Stimulated activated CD4-positive, alpha-beta T cell treated with anti-CD3 and anti-CD28 coated beads, Interleukin-4, amount 100 ng/mL, for 1 hour (primary cell): ENCODE results near the gene INSR.
"Not testable (repeated sequence)": the region's sequence is repeated elsewhere in the genome, so short reads cannot be mapped to it uniquely, and the experiment has no call there.

ENCODE experiments used
- DNase-seq: peaks from one replicate; pipeline ENCODE4 v3.0.0-alpha.2; 2020

The INSR gene

DNA sequence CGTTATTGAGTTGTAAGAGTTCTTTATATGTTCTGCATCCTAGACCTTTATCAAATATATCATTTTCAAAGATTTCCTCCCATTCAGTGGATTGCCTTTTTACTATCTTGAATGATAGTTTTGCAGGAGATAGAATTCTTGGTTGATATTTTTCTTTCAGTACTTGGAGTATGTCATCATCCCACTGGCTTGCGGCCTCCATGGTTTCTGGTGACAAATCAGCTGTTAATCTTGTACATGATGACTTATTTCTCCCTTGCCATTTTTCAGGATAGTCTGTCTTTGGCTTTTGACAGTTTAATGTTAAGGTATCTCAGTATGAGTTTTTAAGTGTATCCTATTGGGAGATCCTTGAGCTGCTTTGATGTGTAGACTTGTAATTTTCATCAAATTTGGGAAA lies 216.2 kb downstream of the INSR start:
- no peak for DNase-seq

DNA sequence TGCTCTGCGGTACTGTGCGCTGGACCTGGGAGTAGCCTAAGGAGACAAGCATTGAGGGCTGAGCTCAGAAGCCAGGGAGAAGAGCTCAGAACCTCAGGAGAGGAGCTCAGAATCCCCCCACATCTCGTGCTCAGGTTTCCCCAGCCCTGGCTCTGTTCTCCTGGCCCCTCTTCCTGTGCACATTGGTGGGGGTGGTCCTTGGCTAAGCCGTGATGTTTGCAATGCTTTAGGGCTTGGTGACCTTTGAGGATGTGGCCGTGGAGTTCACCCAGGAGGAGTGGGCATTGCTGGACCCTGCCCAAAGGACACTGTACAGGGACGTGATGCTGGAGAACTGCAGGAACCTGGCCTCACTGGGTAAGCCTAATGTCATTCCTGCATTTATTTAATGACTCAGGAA lies 218.1 kb downstream of the INSR start:
- DNase-seq: no peak

DNA sequence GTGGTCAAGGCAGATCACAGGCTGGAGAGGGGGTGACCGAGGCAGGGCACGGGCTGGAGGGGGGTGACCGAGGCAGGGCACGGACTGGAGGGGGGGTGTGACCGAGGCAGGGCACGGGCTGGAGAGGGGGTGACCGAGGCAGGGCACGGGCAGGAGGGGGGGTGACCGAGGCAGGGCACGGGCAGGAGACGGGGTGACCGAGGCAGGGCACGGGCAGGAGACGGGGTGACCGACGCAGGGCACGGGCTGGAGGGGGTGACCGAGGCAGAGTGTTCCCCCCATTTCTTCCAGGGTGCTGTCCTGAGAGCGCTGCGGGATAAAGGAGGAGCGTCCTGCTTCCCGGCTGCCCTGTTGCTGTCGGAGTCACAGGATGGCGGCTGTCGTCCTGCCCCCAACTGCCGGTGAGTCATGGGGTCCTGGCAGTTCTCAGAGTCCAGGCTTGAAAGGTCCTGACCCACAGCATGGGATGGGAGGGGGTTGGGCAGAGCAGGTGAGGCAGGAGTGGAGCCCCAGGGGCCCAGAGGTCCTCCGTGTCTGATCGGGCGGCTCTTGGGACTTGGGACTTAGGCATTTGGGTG lies 219.4 kb downstream of the INSR start:
- no peak for DNase-seq

DNA sequence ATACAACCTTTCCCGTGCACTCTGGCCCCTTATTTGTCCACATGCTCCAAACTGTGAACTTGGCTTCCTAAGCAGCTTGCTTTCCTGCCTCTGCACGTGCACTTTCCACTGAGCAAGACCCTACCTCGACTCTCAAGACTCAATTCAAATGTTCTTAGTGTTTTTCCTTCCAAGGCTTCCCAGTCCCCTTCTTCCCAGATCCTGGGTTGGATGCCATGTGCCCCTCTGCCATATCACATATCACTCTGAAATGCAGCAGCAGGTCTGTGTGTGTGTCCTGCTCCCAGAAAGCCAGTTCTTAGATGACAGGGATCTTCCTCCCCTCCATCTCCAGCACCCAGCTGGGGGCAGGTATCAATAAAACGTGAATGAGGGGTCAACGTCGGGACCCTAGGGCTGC lies 221.7 kb downstream of the INSR start:
- DNase-seq: no peak

DNA sequence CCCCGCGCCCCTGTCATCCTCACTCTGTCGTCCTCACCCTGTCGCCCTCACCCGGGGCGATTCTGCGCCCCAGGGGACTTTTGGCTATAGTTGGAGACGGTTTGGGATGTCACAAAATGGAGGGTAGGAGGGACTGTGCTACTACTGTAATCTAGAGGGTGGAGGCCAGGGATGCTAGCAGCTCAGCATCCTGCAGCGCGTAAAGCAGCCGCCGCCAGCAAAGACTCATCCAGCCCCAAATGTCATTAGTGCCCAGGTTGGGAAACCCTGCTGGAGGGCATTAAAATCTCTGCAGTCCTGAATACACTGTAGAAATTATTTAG lies 224.3 kb downstream of the INSR start:
- no peak for DNase-seq

DNA sequence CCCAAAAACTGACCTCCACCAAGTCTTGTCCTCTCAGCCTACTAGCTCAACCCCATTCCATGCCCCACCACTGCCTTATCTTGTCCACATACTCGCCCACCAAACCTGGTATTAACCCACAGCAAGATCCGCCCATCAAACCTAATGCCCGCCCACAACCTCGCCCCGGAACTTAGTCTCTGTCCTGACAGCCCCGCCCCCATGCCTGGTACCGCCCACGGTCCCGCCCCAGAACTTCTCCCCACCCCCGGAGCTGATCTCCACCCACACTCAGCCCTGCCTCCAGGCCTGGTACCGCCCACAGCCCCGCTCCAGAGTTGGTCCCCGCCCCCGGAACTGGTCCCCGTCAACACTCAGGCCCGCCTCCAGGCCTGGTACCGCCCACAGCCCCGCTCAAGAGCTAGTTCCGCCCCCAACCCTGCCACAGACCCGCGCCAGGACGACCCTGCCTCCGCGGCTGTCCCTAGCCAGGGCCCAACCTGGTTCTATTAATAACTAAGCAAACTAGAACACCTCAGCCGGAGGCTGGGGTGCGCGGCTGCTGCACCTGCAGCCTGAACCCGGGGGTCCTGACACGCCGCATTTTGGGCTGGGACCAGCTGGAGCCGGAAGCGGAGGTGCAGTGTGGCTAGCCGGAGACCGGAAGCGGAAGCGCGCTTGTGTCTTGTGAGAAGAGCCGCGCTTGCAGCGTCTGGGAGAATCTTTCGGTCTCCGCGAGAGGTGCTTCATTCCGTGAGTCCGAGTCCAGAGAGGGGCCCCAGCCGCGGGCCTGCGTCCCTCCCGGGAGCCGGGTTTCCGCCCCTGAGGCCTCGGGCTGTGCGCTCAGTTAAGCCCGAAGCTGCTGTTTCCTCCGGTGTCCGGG lies 224.9 kb downstream of the INSR start, which contains the start of gene ZNF557:
Gene ZNF557, plus strand, starts transcription at position 662 of the 862 bp plus-strand sequence. CDS start 5,372 bp downstream, outside the sequence.
- peak; percentile 98 for DNase-seq

DNA sequence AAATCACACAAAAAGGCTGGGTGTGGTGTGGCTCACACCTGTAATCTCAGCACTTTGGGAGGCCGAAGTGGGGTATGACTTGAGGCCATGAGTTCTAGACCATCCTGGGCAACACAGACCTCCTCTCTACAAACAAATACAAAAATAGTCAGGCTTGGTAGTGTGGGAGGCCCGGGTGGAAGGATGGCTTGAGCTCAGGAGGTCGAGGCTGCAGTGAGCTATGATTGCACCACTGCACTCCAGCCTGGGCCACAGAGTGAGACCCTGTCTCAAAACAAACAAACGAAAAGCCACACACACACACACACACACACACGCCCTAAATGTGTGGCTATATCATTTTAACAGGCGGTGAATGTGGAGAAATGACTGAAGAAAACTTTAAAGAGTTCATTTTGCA lies 225.6 kb downstream of the INSR start:
- DNase-seq: no peak

DNA sequence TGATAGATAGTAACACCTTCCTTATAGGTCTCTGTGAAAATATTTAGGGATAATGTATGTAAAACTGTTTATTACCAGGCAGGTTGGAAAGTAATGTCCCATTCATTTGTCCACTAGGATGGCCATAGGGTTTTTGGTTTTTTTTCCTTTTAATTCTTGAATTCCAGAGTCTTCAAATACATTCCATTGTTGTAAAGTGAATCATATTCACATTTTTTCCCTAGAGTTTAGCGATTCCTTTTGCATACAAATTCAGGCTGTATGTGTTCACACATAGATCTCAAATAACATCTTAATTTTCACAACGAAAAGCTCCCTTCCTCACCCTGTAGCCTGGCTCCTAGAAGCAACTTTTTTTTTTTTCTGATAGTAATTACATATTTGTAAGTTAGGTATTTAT lies 226.5 kb downstream of the INSR start:
- DNase-seq: no peak

DNA sequence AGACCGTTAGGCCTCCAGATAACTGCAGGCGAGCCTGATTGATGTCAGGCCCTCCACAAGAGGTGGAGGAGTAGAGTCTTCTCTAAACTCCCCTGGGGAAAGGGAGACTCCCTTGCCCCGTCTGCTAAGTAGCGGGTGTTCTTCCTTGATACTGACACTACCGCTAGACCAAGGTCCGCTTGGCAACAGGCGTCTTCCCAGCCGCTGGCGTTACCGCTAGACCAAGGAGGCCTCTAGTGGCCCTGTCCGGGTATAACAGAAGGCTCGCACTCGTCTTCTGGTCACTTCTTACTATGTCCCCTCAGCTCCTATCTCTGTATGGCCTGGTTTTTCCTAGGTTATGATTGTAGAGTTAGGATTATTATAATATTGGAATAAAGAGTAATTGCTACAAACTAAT lies 227.1 kb downstream of the INSR start:
- not testable (repeated sequence) for DNase-seq

DNA sequence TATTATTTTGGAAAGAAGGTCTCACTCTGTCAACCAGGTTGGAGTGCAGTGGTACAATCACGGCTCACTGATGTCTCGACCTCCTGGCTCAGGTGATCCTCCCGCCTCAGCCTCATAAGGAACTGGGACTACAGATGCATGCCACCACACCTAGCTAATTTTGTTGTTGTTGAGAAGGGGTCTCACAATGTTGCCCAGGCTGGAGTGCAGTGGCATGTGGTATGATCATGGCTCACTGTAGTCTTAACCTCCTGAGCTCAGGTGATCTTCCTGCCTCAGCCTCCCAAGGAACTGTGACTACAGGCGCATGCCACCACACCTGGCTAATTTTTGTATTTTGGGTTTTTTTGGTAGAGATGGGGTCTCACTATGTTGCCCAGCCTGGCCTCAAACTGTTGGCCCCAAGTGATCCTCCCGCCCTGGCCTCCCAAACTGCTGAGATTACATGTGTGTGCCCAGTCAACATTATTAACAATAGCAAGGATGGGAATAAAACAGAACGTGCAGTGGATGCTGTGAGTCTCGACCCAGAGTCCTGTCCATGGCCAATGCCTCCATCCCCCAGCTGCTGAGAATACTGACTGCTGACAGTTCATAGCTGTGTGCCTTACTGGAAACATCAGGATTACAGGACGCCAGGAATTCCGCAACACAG lies 230.3 kb downstream of the INSR start:
- no peak for DNase-seq

DNA sequence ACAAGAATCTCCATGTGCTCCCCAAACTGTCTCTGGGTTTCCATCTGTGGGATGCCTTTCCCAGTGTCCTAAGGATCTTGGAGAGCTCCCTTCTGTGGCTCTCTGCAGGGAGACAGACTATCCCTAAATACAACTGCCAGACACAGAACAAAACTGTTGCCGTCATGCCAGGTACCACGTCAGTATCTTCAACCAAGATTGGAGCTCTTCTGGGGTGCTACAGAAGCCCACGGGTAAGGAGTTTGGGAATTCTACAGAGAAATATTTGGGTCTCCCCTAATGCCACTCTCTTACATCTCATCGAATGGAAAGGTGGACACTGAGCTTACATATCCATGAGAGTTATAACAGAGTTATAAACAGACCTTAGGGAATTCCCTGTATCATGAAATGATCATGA lies 230.9 kb downstream of the INSR start:
- DNase-seq: no peak
